ENCODE measurements around the gene RPP25.

DNA sequence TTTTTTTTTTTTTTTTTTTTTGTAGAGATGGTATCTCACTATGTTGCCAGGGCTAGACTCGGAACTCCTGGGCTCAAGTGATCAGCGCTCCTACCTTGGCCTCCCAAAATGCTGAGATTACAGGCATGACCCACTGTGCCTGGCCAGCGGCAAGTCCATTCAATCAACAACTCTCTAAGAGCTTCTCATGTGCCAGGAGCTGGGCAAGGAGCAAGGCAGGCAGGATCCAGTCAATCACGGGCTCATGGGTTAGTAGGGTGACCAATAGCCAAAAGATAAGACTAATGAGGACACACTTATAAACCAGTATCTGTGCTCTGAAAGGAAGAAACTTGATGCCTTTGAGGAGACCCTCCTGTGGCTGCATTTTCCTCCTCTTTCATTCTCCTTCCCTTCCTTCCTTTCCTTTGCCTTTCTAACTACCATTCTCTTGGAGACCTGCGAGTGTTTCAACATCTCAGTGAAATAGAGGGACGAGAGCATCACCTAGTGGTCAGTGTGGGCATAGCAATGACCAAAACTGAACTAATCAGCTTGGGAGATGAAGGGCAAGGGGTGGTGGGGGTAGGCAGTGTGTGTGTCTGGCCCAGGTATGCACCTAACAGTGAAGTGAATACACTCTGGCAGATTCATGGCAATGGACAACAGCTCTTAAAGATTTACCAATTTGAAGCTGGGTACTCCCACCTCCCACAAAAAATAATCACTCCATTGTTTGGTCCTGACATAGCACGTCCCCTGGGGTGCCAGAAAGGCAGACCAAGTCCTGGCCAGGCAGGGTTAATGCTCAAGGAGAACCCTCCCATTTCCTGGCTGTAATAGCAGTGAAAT, 6.3 kb downstream of the RPP25 start:
- TF ChIP-seq, protein P1, sequence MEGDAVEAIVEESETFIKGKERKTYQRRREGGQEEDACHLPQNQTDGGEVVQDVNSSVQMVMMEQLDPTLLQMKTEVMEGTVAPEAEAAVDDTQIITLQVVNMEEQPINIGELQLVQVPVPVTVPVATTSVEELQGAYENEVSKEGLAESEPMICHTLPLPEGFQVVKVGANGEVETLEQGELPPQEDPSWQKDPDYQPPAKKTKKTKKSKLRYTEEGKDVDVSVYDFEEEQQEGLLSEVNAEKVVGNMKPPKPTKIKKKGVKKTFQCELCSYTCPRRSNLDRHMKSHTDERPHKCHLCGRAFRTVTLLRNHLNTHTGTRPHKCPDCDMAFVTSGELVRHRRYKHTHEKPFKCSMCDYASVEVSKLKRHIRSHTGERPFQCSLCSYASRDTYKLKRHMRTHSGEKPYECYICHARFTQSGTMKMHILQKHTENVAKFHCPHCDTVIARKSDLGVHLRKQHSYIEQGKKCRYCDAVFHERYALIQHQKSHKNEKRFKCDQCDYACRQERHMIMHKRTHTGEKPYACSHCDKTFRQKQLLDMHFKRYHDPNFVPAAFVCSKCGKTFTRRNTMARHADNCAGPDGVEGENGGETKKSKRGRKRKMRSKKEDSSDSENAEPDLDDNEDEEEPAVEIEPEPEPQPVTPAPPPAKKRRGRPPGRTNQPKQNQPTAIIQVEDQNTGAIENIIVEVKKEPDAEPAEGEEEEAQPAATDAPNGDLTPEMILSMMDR (conservative IDR thresholded peaks at IDR 0.05): peak; percentile 98
- no peak for TF ChIP-seq ZFX (IDR thresholded peaks at IDR 0.05)
